Liver (tissue), 9 donors: ENCODE data around the gene OR51B4. TPM values are rescaled to one million over a fixed set of nuclear protein-coding genes. Genes with fewer than 3 reads are reported as not detected.

ENCODE experiments used
- DNase-seq: peaks from one replicate; pipeline ENCODE4 v3.0.0-alpha.2; 2017; ENCODE audit warnings: low spot score
- H3K27ac ChIP-seq, 2 donors: one replicate each; pipeline ENCODE4 v1.7.0; 2013; ENCODE audit warnings: inconsistent platforms in 2 of 2, low read length in 2 of 2, control low read depth in 1 of 2, low read depth in 1 of 2, mild to moderate bottlenecking in 1 of 2
- H3K27me3 ChIP-seq, 4 donors: one replicate each; pipeline versions ENCODE4 v1.6.1 to v1.7.0; 2013; ENCODE audit warnings: low read length in 3 of 4, inconsistent platforms in 1 of 4, mild to moderate bottlenecking in 1 of 4, moderate library complexity in 1 of 4; ENCODE audit not compliant: control insufficient read depth in 4 of 4, insufficient read depth in 4 of 4
- H3K36me3 ChIP-seq, 4 donors: one replicate each; pipeline versions ENCODE4 v1.6.1 to v1.7.0; 2013; ENCODE audit warnings: low read length in 3 of 4, mild to moderate bottlenecking in 3 of 4, low read depth in 1 of 4, moderate library complexity in 1 of 4; ENCODE audit not compliant: control insufficient read depth in 4 of 4, insufficient read depth in 3 of 4
- H3K4me1 ChIP-seq, 4 donors: one replicate each; pipeline versions ENCODE4 v1.6.1 to v1.7.0; 2013; ENCODE audit warnings: low read length in 3 of 4, mild to moderate bottlenecking in 3 of 4, moderate library complexity in 1 of 4; ENCODE audit not compliant: control insufficient read depth in 4 of 4, insufficient read depth in 4 of 4
- H3K4me3 ChIP-seq, 3 donors: one replicate each; pipeline versions ENCODE4 v1.6.1 to v1.7.0; 2013; ENCODE audit warnings: low read length in 3 of 3, control low read depth in 1 of 3, low read depth in 1 of 3, mild to moderate bottlenecking in 1 of 3
- H3K9ac ChIP-seq, 2 donors: one replicate each; pipeline ENCODE4 v1.7.0; 2013; ENCODE audit warnings: low read length in 2 of 2, mild to moderate bottlenecking in 2 of 2, moderate library complexity in 2 of 2, control low read depth in 1 of 2, low read depth in 1 of 2
- H3K9me3 ChIP-seq, 4 donors: one replicate each; pipeline versions ENCODE4 v1.6.1 to v1.7.0; 2013; ENCODE audit warnings: low read length in 3 of 4; ENCODE audit not compliant: control insufficient read depth in 4 of 4
- EGR1 ChIP-seq, 2 donors: IDR thresholded peaks; 2 replicates each; pipeline ENCODE4 v1.6.1; 2016 to 2018; ENCODE audit warnings: antibody characterized with exemption in 2 of 2, low read depth in 2 of 2
- FOXA1 ChIP-seq: IDR thresholded peaks from 2 replicates; pipeline ENCODE4 v1.6.1; 2016; ENCODE audit warnings: antibody characterized with exemption
- FOXA2 ChIP-seq: IDR thresholded peaks from 2 replicates; pipeline ENCODE4 v1.6.1; 2016; ENCODE audit warnings: antibody characterized with exemption
- GABPA ChIP-seq, 2 donors: IDR thresholded peaks in 1 of 2; conservative IDR thresholded peaks in 1 of 2; 2 replicates each; pipeline ENCODE4 v1.6.1; 2016; ENCODE audit warnings: antibody characterized with exemption in 2 of 2, mild to moderate bottlenecking in 1 of 2, moderate library complexity in 1 of 2
- HNF4A ChIP-seq, 2 donors: conservative IDR thresholded peaks; 2 replicates each; pipeline ENCODE4 v1.6.1; 2016; ENCODE audit warnings: antibody characterized with exemption in 2 of 2, mild to moderate bottlenecking in 2 of 2
- HNF4G ChIP-seq: IDR thresholded peaks from 2 replicates; pipeline ENCODE4 v1.6.1; 2016; ENCODE audit warnings: antibody characterized with exemption
- JUND ChIP-seq, 2 donors: IDR thresholded peaks; 2 replicates each; pipeline ENCODE4 v1.6.1; 2016; ENCODE audit warnings: antibody characterized with exemption in 2 of 2
- NR2F2 ChIP-seq: IDR thresholded peaks from 2 replicates; pipeline ENCODE4 v1.6.1; 2016; ENCODE audit warnings: antibody characterized with exemption
- RAD21 ChIP-seq, 2 donors: IDR thresholded peaks; 2 replicates each; pipeline ENCODE4 v1.6.1; 2016; ENCODE audit warnings: antibody characterized with exemption in 2 of 2, mild to moderate bottlenecking in 2 of 2
- RXRA ChIP-seq, 2 donors: IDR thresholded peaks; 2 replicates each; pipeline ENCODE4 v1.6.1; 2017 to 2018; ENCODE audit warnings: antibody characterized with exemption in 2 of 2, mild to moderate bottlenecking in 1 of 2
- SP1 ChIP-seq: IDR thresholded peaks from 2 replicates; pipeline ENCODE4 v1.6.1; 2018; ENCODE audit warnings: antibody characterized with exemption, mild to moderate bottlenecking
- TAF1 ChIP-seq: conservative IDR thresholded peaks from 2 replicates; pipeline ENCODE4 v1.6.1; 2016; ENCODE audit warnings: antibody characterized with exemption, mild to moderate bottlenecking
- YY1 ChIP-seq: IDR thresholded peaks from 2 replicates; pipeline ENCODE4 v1.6.1; 2016; ENCODE audit warnings: antibody characterized with exemption, mild to moderate bottlenecking
- WGBS: extraction: QIAGEN DNeasy Blood & Tissue Kit; methylation state at CpG from one replicate; pipeline ENCODE4 v1.1.7; 2013; 5-methylcytosine and 5-hydroxymethylcytosine counted together
- polyA plus RNA-seq, 2 donors: library from polyadenylated mRNA; stranded (reverse) in 1 of 2; unstranded in 1 of 2; fragments of 200-250 nt in 1 of 2; fragments of >200 nt in 1 of 2; fragmentation: Nextera tagmentation in 1 of 2; extraction: Ambion mirVana in 1 of 2; gene quantifications; one replicate each; pipeline versions ENCODE4 v1.2.1 to v1.2.3, GENCODE V29; 2013 to 2015
- total RNA-seq, 2 donors: library from RNA; depleted of rRNA; stranded (reverse); fragments of >200 nt; gene quantifications; one replicate each; pipeline ENCODE4 v1.2.3, GENCODE V29; 2014
- TF ChIP-seq, protein P1 (sequence below): fragments of 150-350 bp; IDR thresholded peaks from 2 replicates; pipeline ENCODE4 v1.5.1; 2017; ENCODE audit warnings: improper control_type of control experiment, low read depth, low read length; ENCODE audit not compliant: missing input control
- TF ChIP-seq, protein P2 (sequence below): IDR thresholded peaks from 2 replicates; pipeline ENCODE4 v1.6.1; 2016; ENCODE audit warnings: antibody characterized with exemption
- TF ChIP-seq, protein P3 (sequence below): IDR thresholded peaks from 2 replicates; pipeline ENCODE4 v1.6.1; 2016; ENCODE audit warnings: antibody characterized with exemption
- TF ChIP-seq, protein P4 (sequence below): IDR thresholded peaks from 2 replicates; pipeline ENCODE4 v1.6.1; 2016; ENCODE audit warnings: antibody characterized with exemption, mild to moderate bottlenecking
- TF ChIP-seq, protein P5 (sequence below): IDR thresholded peaks from 2 replicates; pipeline ENCODE4 v1.6.1; 2016; ENCODE audit warnings: antibody characterized with exemption
- donor health status: healthy.
- donor health status: healthy.
- donor health status: healthy.
- donor health status: healthy.
- donor health status: healthy.

The OR51B4 gene
- total and polyA plus RNA-seq, 4 donors, result not detected

DNA sequence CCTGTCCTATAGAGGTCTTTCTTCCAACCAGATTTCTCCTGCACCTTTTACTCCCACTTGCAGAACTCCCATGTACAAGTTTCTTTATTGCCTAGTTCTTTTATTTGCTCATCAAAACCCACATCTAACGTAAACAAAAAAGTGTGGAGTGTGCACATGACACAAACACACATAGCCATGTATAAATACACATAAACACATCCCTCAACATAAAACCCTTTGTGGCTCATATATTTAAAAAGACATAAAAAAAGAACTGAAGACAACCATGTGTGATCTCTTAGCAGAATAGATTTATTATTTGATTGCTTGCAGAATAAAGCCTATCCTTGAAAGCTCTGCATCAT, 48.9 kb downstream of the OR51B4 start:
- peaks cover 0 to 15% (median 0%) of the 10 kb centered on the region in 4 donors for H3K27me3 ChIP-seq
- H3K9me3 ChIP-seq, result no peaks in the 10 kb centered on the region
- H3K9ac ChIP-seq, result no peak overlapping the region
- WGBS, result 56% methylated on average over 1 of the region's 1 CpG
- H3K27ac ChIP-seq, result no peak overlapping the region
- no peaks in the 10 kb centered on the region for H3K36me3 ChIP-seq
- no peak overlapping the region for H3K4me3 ChIP-seq
- TF ChIP-seq NR2F2 (no peak), HNF4G (no peak), TAF1 (no peak), YY1 (no peak), RXRA (IDR thresholded peaks at IDR 0.05) (no peak), SP1 (no peak)
- TF ChIP-seq, protein P1, sequence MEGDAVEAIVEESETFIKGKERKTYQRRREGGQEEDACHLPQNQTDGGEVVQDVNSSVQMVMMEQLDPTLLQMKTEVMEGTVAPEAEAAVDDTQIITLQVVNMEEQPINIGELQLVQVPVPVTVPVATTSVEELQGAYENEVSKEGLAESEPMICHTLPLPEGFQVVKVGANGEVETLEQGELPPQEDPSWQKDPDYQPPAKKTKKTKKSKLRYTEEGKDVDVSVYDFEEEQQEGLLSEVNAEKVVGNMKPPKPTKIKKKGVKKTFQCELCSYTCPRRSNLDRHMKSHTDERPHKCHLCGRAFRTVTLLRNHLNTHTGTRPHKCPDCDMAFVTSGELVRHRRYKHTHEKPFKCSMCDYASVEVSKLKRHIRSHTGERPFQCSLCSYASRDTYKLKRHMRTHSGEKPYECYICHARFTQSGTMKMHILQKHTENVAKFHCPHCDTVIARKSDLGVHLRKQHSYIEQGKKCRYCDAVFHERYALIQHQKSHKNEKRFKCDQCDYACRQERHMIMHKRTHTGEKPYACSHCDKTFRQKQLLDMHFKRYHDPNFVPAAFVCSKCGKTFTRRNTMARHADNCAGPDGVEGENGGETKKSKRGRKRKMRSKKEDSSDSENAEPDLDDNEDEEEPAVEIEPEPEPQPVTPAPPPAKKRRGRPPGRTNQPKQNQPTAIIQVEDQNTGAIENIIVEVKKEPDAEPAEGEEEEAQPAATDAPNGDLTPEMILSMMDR, result no peak
- TF ChIP-seq, protein P2, sequence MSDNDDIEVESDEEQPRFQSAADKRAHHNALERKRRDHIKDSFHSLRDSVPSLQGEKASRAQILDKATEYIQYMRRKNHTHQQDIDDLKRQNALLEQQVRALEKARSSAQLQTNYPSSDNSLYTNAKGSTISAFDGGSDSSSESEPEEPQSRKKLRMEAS, result no peak
- no peaks in the 10 kb centered on the region for H3K4me1 ChIP-seq
- DNase-seq, result no peak

DNA sequence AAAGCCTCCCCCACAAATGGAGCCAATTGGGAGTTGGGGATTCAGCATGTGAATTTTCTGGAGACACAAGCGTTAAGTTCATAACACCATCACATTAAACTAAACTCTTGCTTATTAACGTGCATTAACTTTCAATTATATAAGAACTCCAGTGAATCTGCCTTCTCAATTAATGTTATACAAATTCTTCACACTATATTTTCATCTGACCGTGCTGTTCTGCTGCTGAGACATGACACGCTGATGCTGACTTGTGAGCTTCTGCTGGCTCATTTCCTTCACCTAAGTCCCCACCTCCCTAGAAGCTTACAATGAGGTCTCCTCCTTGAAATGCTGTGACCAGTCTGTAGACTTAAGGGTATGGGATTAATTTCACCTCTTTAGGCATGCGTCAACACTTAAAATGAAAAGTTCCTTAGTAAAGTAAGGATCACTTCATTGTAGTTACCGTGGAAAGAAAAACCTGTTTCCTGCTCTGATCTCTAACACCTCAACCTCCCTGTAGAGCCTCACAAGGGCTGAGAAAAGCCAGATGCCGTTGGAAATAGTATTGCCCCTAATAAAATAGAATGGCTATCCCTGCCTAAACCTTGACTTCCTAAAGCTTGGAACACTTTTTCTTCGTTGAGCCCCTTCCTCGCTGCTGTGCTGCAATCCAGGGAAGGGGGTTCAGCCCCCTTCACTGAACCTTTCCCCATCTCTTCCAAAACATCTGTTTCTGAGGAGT, 49.4 kb downstream of the OR51B4 start:
- Histone ChIP-seq H3K9me3 (no peaks in the 10 kb centered on the region), H3K27ac (no peak overlapping the region), H3K4me3 (no peak overlapping the region), H3K4me1 (no peaks in the 10 kb centered on the region), H3K36me3 (no peaks in the 10 kb centered on the region), H3K9ac (no peak overlapping the region), H3K27me3 (peaks cover 0 to 15% (median 0%) of the 10 kb centered on the region in 4 donors)
- TF ChIP-seq FOXA1 (no peak), GABPA (IDR thresholded peaks at IDR 0.05 in 1 of 2, conservative IDR thresholded peaks at IDR 0.05 in 1 of 2) (no peak), FOXA2 (no peak), NR2F2 (no peak), EGR1 (IDR thresholded peaks at IDR 0.05; ENCODE audit: low read depth in 2 of 2) (no peak), JUND (IDR thresholded peaks at IDR 0.05) (no peak), SP1 (no peak), HNF4G (no peak), TAF1 (no peak), RAD21 (IDR thresholded peaks at IDR 0.05) (no peak), RXRA (IDR thresholded peaks at IDR 0.05) (no peak), YY1 (no peak), HNF4A (conservative IDR thresholded peaks at IDR 0.05) (no peak)
- TF ChIP-seq, protein P3, sequence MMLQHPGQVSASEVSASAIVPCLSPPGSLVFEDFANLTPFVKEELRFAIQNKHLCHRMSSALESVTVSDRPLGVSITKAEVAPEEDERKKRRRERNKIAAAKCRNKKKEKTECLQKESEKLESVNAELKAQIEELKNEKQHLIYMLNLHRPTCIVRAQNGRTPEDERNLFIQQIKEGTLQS, result no peak
- TF ChIP-seq, protein P1, result no peak
- TF ChIP-seq, protein P4, sequence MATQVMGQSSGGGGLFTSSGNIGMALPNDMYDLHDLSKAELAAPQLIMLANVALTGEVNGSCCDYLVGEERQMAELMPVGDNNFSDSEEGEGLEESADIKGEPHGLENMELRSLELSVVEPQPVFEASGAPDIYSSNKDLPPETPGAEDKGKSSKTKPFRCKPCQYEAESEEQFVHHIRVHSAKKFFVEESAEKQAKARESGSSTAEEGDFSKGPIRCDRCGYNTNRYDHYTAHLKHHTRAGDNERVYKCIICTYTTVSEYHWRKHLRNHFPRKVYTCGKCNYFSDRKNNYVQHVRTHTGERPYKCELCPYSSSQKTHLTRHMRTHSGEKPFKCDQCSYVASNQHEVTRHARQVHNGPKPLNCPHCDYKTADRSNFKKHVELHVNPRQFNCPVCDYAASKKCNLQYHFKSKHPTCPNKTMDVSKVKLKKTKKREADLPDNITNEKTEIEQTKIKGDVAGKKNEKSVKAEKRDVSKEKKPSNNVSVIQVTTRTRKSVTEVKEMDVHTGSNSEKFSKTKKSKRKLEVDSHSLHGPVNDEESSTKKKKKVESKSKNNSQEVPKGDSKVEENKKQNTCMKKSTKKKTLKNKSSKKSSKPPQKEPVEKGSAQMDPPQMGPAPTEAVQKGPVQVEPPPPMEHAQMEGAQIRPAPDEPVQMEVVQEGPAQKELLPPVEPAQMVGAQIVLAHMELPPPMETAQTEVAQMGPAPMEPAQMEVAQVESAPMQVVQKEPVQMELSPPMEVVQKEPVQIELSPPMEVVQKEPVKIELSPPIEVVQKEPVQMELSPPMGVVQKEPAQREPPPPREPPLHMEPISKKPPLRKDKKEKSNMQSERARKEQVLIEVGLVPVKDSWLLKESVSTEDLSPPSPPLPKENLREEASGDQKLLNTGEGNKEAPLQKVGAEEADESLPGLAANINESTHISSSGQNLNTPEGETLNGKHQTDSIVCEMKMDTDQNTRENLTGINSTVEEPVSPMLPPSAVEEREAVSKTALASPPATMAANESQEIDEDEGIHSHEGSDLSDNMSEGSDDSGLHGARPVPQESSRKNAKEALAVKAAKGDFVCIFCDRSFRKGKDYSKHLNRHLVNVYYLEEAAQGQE, result no peak
- TF ChIP-seq, protein P5, sequence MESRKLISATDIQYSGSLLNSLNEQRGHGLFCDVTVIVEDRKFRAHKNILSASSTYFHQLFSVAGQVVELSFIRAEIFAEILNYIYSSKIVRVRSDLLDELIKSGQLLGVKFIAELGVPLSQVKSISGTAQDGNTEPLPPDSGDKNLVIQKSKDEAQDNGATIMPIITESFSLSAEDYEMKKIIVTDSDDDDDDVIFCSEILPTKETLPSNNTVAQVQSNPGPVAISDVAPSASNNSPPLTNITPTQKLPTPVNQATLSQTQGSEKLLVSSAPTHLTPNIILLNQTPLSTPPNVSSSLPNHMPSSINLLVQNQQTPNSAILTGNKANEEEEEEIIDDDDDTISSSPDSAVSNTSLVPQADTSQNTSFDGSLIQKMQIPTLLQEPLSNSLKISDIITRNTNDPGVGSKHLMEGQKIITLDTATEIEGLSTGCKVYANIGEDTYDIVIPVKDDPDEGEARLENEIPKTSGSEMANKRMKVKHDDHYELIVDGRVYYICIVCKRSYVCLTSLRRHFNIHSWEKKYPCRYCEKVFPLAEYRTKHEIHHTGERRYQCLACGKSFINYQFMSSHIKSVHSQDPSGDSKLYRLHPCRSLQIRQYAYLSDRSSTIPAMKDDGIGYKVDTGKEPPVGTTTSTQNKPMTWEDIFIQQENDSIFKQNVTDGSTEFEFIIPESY, result no peak
- TF ChIP-seq, protein P2, result no peak
- WGBS, result 67% methylated on average over 9 of the region's 9 CpGs
- DNase-seq, result peak; percentile 55
